Choroid plexus epithelial cell (primary cell): Measurements from ENCODE around the gene HMG20A.

Experiments used
- DNase-seq: peaks from one replicate; pipeline ENCODE4 v3.0.0-alpha.2; 2010; ENCODE audit warnings: low read depth
- H3K4me3 ChIP-seq: 2 replicates; pipeline ENCODE4 v1.5.1; 2011; ENCODE audit warnings: low read depth, mild to moderate bottlenecking, control low read depth, low read length, moderate library complexity
- TF ChIP-seq, protein P1 (sequence below): conservative IDR thresholded peaks from 2 replicates; pipeline ENCODE4 v1.5.1; 2011; ENCODE audit warnings: low read depth, mild to moderate bottlenecking, control low read depth, inconsistent platforms, low read length, moderate library complexity

Gene HMG20A

DNA sequence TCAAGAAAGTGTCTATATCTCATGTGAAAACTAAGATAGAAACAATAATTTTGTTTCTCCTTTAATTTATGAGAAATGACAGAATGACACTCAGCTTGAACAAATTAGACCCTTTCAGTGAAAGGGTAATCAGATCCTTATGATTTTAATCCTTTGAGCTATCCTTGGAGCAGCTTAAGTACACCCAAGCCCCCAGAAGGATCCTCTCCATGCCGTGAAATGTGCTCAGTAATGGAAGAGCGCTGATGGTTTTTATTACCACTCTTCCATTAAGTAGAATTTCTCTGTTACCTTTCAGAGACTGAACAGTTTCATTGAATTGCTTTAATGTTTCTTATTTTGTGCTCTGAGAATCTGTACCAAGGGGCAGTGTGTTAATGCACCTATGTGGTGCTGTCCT, 54.3 kb downstream of the HMG20A start:
- no peak overlapping the region for H3K4me3 ChIP-seq
- no peak for DNase-seq
- TF ChIP-seq, protein P1, sequence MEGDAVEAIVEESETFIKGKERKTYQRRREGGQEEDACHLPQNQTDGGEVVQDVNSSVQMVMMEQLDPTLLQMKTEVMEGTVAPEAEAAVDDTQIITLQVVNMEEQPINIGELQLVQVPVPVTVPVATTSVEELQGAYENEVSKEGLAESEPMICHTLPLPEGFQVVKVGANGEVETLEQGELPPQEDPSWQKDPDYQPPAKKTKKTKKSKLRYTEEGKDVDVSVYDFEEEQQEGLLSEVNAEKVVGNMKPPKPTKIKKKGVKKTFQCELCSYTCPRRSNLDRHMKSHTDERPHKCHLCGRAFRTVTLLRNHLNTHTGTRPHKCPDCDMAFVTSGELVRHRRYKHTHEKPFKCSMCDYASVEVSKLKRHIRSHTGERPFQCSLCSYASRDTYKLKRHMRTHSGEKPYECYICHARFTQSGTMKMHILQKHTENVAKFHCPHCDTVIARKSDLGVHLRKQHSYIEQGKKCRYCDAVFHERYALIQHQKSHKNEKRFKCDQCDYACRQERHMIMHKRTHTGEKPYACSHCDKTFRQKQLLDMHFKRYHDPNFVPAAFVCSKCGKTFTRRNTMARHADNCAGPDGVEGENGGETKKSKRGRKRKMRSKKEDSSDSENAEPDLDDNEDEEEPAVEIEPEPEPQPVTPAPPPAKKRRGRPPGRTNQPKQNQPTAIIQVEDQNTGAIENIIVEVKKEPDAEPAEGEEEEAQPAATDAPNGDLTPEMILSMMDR = no peak

DNA sequence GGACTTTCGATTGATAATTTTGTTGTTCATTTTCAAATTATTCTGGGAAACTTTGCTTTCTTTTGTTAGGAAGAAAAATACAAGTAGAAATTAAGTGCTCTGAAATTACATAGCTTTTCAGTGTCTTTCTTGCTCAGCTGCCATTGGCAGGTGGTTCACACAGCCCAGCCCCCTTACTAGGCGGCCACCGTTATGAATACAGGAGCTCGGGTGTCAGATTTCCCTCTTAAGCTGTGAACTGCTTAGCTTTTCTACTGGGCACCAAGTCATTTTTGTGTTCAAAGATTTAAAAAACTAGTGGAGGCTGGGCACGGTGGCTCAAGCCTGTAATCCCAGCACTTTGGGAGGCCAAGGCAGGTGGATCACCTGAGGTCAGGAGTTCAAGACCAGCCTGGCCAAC, 55.2 kb downstream of the HMG20A start:
- DNase-seq = no peak
- TF ChIP-seq, protein P1 = no peak
- no peak overlapping the region for H3K4me3 ChIP-seq

DNA sequence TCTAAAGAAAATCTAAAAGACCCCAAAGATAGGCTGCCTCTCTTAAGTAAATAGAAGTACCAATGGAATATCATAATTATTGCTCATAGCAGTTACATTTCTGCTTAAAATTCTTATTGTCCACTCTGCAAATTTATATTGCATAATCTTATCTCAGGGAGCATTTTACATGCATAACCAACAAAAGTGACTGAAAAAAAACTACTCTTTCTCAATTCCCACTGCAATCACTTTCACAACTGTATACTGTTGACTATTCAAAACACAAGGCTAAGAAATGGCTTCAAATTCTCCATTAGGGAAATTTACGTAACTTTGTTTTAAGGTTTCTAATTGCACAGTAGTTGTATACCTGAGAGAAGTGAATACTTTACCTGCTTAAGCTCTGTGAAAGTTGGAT, 56.3 kb downstream of the HMG20A start:
- no peak overlapping the region for H3K4me3 ChIP-seq
- DNase-seq = peak; percentile 35
- TF ChIP-seq, protein P1 = no peak

DNA sequence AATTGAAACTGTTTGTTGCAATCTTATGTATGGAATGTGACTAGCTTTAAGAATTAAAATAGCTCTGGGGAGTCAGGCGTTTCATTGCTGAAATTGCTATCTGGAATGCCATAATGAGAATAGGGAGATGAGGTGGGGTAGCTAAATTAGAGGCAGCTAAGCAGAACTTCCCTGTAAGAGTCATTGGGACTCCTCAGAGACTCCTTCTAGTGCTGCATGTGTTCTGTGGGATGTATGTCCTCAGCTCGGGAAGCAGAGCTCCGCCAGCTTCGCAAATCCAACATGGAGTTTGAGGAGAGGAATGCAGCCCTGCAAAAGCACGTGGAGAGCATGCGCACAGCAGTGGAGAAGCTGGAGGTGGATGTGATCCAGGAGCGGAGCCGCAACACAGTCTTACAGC, 57.4 kb downstream of the HMG20A start:
- no peak for DNase-seq
- no peak overlapping the region for H3K4me3 ChIP-seq
- TF ChIP-seq, protein P1 = no peak

DNA sequence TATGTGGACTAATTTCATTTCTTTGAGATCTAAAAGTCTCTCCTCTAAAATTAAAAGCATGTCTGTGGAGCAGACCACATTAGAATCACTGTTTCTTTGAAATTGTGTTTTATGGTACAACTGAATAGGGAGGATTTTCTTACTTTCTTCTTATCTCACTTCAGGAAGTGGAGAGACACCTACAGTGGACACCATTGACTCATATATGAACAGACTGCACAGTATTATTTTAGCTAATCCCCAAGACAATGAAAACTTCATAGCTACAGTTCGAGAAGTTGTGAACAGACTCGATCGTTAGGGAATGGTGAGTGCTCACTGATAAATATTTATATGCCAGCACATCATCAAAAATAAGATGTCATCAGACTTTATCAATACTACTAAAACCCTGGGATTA, 58.3 kb downstream of the HMG20A start:
- DNase-seq = no peak
- TF ChIP-seq, protein P1 = no peak

DNA sequence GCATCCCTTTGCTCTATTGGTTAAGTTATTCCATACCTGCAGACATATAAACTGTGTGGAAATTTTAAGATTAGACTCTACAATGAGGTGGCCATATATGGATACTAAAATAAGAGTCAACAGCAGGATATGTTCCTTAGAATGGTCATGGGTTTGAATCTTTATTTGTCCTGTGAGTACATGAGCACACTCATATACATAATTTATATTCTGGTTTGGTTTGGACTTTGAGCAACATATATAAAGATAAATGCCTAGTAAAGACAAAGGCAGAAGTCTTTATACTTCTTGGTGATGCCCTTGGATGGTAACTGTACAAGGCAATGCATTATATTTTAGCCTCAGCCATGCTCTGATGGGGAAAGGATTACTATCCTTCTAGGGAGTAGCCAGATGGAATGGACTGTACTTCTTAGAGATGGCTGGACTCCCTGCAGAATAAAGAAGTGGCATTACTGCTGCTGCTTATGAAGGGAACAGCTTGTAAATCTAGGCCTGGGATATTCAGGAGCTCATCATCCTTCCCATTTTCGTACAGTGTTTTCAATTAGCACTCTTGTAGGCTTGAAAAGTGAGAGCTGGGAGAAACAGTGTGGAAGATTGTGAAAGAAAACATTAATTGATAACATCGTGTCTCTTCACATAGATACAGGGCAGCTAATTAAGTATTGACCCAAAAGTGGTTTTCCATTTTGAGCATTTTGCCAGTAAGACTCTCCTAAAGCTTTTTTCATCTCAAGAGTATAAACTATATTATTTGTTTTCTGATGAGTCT, 60.4 kb downstream of the HMG20A start:
- TF ChIP-seq, protein P1 = no peak
- no peak for DNase-seq
- no peak overlapping the region for H3K4me3 ChIP-seq

More for the DNA sequence above, 58.3 kb downstream of the HMG20A start:
- H3K4me3 ChIP-seq = no peak overlapping the region

DNA sequence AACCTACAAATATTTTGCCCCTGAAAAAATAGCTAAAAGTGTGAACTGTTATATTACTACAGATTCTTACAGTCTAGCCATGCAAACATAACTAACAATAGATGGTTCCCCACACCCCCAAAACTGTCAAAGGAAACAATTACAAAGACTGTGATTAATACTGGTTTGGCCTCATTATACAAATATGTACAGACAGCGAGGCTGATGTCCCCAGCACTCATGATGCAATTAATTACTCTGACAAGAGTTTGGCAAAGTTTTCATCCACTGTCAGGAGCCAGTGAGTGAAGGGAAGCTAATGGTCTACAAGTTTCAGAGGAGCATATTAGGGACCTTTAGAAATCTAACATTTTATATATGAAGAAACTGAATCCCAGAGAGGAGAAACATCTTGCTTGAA, 61.0 kb downstream of the HMG20A start:
- TF ChIP-seq, protein P1 = no peak
- no peak overlapping the region for H3K4me3 ChIP-seq
- DNase-seq = peak; percentile 40
